PC-3 (cell line): ENCODE results near the gene GREB1L.

ENCODE experiments used
- CTCF ChIP-seq: fragments of 300-600 bp; sonication (generic); conservative IDR thresholded peaks from 2 replicates; pipeline ENCODE4 v1.5.1; 2017; ENCODE audit warnings: antibody characterized with exemption, low read depth, mild to moderate bottlenecking, low read length
- EZH2 ChIP-seq: fragments of 300-600 bp; sonication (generic); IDR thresholded peaks from one replicate; pipeline ENCODE4 v1.6.1; 2017; ENCODE audit warnings: antibody characterized with exemption, mild to moderate bottlenecking, low read length; ENCODE audit not compliant: unreplicated experiment
- EZH2phosphoT487 ChIP-seq: fragments of 300-600 bp; sonication (generic); IDR thresholded peaks from 2 replicates; pipeline ENCODE4 v1.6.1; 2018; ENCODE audit warnings: mild to moderate bottlenecking, antibody characterized with exemption, low read length, borderline replicate concordance

GRCh38 chr18:21267400-21267799, 25.4 kb downstream of the GREB1L start:
- no peak for TF ChIP-seq CTCF
- TF ChIP-seq EZH2phosphoT487: no peak
- no peak for TF ChIP-seq EZH2
